NCI-H510A (cell line): Measurements from ENCODE around the gene HNRNPLL.
"Not testable (repeated sequence)": the region's sequence is repeated elsewhere in the genome, so short reads cannot be mapped to it uniquely, and the experiment has no call there.

Experiments used
- DNase-seq: peaks from one replicate; lab custom pipeline; 2025; lab: John Stamatoyannopoulos, UW

The HNRNPLL gene

DNA sequence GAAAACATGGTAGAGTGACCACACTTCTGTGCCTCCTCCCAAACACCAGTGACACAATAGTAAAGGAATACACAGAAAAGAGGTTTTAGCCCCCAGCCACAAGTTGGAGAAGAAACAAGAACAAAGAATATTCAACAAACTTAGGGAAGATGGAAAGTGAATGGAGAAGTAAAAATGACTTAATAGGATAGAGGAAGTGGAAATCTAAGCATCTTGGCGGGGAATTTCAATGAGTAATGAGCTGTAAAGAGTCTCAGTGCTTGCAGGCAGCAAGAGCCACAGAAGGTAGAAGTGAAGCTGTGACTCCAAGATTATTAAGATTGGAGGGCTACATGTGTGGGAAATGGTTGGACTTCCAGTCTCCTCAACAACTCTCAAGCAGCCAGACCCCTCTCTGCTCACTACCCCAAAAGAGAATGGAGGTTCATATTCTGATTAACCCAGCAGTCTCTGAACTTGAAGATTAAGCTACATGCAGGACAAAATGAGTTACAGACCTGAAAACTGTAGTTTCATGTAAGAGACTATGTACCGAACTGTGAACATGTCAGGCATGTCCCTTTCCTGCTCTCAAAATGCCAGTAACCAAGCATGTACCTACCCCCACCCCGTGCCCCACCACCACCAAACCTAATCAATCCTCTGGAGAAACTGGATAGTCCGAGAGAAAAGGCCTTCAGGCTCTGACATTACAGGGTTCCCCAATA lies 16.9 kb upstream of the HNRNPLL start:
- no peak for DNase-seq

DNA sequence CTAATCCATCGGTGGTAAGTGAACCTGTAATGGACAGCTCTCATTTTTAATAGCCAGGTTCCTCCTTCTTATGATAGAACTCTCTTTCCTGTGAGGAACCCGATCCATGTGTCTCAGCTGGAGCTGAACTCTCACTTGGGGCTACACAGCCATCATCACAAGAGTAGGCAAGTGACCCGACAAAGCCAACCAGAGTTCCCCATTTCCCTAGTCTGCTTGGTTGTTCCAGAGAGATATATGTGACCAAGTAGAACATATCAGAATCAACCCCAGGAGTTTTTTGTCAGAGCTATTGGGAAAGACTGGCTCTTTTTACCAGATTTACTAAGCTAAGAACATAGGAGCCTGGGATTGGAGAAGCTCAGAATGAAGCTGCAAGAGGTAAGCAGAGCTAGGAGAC lies 14.6 kb upstream of the HNRNPLL start:
- DNase-seq = no peak

DNA sequence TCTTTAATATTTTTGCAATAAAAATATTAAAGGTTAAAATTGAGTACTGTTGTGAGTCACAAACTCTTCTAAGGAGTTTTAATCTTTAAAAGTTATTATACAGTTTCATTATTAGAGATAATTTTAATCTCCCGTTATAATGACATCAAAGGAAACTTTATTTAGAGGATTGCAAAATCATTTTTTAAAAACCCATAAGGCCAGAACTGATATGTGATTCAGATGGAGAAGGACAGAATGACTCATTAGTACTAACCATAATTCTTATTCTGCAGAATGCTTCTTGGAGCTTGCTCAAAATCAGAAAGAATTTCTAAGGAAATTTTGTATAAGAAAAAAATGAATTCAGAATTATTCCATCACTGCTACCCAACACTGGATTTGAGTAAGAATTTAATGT lies 12.5 kb upstream of the HNRNPLL start:
- DNase-seq = no peak

DNA sequence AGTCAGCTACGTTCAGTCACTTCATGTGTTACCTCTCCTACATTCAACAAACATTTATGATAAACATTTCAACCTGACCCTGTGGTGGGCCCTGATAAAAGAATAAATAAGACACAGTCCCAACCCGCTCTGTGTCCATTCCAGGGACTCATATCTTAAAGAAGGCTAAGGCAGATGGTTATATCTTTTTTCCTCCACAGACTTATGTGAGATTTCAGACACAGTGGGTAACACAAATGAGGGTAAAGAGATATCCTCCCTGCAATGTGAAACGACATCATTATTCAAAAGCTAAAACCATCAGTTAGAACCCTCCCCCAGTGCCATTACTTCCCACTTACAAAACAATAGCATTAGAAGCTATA lies 11.1 kb upstream of the HNRNPLL start:
- DNase-seq = no peak

DNA sequence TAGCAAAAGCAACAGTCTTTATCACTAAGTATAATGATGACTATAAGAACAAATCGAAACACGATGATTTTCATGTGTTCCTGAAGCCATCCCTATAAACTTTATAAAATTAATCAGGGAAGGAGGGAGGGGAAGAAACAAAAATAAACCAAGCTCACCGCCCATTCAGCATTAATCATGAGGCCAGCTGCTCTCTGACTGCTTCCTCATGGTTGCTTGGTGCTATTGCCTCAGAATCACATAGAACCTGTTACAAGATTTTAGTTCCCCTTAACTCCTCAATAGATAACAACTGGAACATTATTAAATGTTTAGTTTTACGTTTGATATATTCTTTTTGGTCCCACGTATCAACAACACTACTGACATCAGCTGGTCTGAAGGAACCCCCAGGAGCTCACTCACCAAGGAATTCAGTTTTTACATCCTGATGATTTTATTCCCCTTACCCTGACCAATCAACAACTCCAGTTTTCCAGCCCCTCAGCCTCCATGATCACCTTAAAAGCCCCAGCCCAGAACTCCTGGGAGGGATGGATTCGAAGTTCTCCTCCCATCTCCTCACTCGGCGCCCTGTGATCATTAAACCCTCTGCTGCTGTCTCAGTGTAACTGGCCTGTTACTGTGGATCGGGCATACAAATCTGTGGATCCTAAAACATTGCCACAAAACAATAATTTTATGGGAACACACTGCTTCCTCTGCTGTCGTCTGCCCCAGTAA lies 10.6 kb upstream of the HNRNPLL start:
- no peak for DNase-seq

DNA sequence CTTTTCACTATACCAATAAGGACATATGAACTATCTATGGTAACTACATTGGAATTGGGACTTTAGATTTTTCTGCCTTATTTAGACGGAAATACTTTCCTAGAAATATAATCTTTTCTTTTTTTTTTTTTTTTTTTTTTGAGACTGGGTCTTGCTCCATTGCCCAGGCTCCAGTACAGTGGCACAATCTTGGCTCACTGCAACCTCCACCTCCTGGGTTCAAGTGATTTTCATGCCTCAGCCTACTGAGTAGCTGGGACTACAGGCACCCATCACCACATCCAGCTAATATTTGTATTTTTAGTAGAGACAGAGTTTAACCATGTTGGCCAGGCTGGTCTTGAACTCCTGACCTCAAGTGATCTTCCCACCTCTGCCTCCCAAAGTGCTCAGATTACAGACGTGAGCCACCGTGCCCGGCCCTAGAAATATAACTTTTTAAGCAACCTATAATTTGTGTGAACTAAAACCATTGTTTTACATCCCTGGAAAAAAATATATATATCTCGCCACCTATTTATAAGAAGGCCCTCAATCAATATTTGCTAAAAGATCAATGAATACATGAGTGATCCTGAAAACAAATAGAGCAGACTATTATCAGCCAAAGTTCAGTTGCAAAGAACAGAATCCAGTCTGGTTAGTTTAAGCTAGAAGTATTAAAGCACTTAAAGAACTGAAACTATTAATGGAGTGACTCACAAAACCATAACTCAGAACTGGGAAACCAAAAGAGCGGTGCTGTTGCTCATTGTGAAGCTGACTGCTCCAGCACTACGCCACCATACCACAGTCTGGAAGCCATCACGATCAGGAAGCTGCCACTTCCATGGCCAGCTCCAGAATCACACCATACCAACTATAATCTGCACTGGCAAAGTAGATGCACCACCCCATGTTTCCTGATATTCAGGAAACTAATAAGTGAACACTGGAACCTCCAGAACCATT lies 8.4 kb upstream of the HNRNPLL start:
- DNase-seq = no peak

DNA sequence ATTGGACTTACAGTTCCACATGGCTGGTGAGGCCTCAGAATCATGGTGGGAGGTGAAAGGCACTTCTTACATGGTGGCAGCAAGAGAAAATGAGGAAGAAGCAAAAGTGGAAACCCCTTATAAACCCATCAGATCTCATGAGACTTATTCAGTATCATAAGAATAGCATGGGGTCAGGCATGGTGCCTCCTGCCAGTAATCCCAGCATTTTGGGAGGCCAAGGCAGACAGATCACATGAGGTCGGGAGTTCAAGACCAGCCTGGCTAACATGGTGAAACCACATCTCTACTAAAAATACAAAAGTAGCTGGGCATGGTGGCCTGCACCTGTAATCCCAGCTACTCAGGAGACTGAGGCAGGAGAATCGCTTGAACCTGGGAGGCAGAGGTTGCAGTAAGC lies 6.5 kb upstream of the HNRNPLL start:
- not testable (repeated sequence) for DNase-seq

DNA sequence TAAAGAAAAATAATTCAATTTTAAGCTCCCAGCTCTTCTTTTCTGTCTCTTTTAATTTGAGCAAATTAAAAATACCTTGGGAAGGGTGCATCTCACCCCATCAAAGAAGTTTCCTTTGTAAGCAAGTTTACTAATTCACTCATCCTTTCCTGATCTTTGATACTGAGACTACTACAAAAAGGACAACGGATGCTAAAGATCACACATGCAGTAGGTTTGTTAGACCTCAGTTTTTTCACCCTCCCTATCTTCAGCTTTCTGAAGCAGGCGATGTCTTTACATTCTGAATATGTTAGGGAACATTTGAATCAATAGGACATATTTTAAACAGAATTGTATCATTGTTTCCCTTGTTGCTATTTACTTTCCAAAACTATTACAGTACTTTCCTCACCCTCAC lies 6.0 kb upstream of the HNRNPLL start:
- DNase-seq = no peak

DNA sequence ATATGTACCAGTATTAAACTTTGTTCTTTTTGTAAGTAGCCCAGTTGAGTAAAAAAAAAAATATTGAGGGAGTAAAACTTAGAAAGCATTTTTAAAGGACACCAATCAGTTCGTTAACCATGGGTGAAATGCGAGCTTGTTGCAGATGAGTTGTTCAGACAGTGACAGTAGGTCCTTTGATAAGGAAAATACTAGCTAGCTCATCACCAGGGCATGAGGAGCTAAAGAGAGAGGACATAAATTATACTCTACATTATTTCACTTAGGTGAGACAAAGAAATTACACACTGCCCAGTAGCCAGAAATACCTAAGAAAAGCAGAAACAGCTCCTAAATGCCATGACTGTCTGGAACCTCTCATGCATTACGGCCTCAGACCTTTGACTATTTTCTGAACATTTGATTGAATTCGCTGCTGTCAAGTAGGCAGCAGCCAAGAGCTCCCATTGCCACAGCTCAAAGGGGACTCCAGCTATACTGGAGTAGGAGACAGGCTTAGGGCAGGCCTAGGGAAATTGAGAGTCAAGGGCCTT lies 2.6 kb upstream of the HNRNPLL start:
- DNase-seq = no peak

DNA sequence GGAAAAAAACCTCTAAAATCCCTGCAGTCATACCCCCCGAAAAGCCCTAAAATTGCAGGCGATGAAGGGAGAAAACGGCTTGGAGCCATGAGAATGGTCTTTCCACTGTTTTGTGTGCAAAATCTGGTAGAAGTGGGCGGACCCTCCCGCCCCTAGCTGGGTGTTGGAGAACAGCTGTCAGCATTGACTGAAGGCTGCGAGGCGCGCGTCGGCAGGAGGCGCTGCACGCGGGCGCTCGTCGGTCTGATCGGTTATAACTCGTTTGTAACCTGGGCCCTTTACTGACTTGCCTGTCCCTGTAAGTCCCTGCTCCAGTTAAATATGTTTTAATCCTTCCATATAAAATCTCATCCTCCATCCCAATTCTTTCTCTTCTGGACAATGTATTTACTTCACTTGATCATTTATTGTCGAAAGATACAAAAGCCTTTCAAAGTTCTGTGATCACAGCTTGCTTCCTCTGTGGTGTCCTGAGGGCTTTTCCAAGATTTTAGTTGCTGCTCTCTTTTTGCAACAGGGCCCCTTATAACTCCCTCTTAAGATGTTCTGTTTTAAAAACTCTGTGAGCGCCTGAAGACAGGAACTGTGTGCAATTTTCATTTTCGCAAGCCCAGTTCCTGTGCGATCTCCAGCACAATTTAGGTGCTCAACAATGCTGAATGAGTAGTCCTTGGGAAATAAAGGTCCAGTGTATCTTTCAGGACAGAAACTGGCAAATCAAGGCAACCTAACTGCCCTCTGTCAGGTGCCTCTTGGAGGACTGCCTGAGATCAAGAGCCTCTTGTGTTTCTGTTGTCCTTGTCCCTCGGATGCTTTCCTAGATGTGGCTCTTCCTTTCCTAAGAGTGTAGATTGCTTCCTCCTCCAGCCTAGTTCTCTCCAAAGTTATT lies 918 bp upstream of the HNRNPLL start:
- DNase-seq = peak; percentile 49

DNA sequence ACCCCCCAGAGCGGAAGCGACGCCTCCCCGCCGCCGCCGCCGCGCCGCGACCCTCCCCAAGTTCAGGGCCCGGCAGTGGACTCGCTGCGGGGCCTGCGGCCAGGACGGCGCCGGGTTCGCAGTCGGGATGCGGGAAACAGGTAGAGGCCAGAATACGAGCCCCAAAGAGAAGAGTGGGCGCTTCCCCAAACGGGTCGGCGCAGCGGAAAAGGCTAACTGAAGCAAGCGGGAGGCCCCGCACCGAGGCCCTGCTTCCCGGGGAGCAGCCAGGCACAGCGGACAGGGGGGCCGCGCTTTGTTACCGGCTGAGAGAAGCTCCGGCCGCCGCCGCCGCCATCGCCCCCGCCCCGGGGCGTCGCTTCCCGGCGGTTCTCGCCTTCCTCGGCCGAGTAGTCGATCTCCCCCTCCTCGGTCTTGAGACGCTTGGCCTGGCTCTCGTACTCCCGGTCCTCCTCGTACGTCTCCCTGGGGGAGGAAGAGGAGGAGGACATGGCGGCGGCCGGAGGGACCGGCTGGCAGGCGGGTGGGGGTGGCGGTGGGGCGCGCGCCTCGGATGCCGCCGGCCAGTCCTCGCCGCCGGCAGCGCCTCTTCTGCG lies 494 bp downstream of the HNRNPLL start:
- no peak for DNase-seq

DNA sequence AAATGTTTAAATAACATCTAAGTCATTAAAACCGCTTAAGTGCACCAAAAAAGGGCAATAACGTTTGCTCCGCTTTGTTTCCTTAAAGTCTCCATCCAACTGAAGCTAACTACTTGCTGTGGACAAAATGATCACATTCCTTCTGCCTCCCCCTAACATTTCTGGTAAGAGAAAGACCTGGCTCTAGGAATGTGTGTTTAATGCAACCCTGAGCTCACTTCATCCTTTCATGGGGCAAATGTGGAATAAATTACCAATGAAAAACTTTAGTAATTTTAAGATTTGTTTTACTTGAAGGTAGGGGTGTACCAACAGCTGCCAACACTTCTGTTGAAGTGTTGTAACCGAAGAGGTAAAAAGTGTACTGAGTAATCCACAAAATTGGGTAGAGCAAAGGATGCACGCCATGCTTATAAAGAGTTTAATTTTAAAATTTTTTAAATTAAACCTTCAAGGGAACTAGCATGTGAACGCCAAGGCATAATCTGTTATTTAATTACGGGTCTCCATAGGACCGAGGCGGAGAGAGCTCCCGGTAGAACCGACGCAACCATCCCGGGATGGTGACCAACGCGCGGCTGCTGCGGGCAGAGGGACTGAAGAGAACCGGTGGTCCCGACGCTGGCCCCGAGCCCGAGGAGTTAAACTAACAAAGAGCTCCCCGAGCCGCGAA lies 1.1 kb downstream of the HNRNPLL start:
- DNase-seq = no peak

DNA sequence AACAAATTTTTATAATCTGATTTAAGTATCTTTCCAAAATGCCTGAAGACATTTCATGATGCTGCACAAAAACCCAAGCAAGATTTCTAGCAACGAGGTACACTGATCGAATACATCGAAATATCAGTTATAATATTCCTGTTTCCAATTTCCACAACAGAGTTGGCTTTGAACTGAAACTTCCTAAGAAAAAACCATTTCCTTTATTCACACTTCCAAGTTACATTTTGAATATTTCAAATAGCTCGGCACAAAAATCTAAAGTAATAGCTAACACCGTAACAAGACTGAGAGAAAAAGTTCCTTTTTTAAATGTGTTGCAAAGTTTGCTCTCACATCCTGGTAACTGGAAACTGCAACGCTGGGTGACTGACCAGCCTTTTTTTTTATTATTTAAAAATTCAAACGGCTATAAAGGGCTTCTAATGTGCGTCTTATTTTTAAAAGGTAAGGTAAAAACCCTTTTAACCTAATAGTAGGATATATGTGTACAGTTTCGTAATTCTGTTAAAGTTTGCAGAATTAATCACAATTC lies 1.7 kb downstream of the HNRNPLL start:
- DNase-seq = no peak

DNA sequence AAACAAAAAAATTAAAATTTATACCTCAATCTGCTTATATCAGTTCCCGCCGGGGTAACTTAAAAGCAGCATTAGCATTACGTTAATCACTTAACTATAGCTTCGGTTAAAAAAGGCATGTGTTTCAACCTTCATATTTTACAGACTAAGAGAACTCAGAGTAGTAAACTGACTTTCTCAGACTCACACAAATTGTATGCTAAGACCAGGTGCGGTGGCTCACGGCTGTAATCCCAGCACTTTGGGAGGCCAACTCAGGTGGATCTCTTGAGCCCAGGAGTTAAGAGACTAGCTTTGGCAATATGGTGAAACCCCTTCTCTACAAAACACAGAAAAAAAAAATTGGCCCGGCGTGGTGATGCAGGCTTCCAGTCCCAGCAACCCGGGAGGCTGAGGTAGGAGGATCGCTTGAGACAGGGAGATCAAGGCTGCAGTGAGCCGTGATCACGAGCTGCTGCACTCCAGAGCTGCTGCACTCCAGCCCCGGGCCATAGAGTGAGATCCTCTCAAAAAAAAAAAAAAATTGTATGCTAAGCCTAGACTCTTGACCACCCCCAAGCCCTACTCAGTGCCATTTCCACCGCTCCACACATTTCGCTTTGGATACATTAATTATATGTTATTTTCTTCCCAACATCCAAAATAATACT lies 2.4 kb downstream of the HNRNPLL start:
- DNase-seq = no peak

DNA sequence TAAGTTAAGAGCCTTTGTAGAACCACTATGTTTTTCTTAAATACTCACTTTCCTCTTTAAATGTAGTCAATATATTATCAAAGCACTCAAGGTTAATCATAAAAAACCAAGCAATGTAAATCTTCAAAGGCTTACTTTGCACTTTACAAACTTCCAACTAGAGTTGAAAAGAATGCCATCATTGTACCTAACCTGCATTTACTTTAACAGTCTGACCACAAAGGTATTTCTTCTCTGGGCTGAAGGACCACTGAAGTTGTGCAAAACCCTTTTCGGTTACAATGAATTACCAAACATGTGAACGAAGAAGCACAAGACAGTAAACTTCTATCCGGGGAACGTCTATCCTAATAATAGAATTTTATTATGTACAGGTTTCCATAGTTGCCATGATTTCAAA lies 3.0 kb downstream of the HNRNPLL start:
- DNase-seq = no peak

DNA sequence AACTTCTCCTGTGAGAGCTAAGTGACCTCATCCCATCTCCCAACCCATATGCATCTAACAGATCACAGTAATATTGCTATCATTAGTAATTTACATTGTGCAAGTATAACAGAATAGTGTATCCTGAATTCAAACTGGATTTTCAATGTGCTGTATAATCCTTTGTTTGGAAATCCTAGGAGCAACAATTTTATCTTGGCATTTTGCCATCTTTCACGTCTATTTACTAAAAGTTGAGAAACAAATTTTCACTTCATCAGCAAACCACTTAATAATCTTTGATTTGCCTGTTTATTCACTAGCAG lies 3.8 kb downstream of the HNRNPLL start:
- DNase-seq = no peak

DNA sequence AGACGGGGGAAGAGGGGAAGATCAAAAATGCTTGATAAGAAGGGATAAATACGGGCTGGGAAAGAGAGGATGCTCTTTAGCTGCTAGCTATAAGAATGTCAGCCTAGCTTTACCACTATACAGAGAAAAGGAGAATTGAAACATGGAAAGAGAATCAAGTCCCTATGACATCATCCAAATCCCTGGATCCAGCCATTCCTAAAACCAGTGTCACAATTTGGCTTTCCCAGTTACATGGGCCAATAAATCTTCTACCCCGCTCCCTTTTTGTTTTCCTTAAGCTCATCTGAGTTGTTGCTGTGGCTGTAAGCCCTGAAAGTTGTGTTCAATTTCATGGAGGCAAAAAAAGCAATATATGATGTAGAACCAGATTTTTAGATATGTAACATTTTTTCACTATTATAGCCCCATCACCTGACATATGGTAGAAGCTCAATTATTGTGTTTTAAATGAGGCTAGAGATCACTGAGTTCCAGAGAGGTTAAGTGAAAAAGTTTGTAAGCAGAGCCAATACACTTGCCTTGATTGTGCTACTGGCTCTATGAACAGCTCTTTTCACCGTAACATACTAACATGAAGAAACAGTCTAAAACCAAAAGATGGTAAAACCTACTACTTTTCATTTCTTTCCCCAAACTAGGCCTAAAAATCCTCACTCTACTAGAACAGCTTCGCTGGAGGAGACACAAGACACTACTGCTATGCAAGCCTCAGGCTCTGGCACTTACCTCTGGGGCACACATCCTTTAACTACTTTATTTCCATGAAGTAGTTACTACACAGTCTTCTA lies 4.3 kb downstream of the HNRNPLL start:
- DNase-seq = no peak

DNA sequence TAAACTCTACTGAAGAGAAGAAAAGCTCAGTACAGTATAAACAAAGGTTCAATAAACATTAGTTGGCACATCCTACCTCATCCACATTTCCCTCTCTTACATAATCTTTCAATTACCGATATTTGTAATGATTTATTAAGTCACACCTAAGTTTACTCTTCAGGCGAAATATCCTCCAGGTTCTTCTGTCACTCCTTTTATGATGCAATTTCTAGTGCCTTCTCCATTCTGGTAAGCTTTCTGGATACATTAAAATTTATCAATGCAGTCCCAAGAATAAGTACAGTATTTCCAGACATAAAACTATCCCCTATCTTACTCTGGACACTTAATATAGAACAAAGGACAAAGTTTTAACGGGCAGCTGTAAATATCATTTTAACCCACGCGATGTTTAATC lies 5.6 kb downstream of the HNRNPLL start:
- no peak for DNase-seq

DNA sequence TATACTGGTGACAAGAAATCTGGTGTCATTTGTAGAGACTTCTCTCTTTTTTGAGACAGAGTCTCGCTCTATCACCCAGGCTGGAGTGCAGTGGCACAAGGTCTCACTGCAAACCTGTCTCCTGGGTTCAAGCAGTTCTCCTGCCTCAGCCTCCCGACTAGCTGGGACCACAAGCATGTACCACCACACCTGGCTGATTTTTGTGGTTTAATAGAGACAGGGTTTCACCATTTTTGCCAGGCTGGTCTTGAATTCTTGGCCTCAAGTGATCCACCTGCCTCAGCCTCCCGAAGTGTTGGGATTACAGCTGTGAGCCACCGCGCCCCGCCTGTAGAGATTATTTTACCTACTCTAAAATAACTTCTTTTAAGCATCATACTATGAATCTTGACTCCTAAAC lies 6.5 kb downstream of the HNRNPLL start:
- DNase-seq = no peak
